HG02938 (cell line): ENCODE data around the gene SLC25A33.
"Not testable (repeated sequence)": the region's sequence is repeated elsewhere in the genome, so short reads cannot be mapped to it uniquely, and the experiment has no call there.

Source experiments
- ATAC-seq: cut with Tn5 transposase; IDR thresholded peaks from one replicate; pipeline ENCODE4 v1.9.1; 2021; ENCODE audit warnings: mild to moderate bottlenecking, moderate library complexity; ENCODE audit not compliant: unreplicated experiment

The SLC25A33 gene

DNA sequence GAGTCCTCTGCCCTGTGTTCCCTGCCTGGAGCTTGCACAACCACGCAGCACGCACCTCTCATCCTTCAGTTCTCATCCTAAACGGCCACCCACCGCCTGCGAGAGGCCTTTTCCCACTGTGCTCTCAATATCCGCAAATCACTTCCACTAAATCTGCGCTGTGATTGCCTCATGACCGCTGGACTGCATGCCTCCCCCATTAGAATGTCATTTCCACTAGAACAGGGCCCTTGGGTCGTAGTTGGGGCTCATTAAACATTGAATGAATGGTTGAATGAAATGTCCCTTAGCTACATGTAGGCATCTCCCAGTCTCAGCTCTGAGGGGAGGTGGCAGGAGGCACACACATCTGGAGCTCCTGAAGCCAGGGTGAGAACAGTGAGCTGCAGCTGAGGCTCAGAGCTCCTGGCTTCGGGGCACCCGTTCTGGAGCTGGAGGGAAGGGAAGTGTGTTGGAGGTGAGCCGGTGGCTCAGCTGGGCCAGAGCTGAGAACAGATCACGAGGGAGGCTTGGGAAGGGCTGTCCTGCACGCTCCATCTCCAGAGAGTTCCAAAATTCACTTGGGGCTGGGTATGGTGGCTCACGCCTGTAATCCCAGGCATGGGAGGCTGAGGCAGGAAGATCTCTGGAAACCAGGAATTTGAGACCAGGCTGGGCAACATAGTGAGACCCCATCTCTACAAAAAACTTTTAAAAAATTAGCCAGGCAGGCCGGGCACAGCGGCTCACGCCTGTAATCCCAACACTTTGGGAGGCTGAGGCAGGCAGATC lies 79.8 kb downstream of the SLC25A33 start:
- ATAC-seq = no peak

DNA sequence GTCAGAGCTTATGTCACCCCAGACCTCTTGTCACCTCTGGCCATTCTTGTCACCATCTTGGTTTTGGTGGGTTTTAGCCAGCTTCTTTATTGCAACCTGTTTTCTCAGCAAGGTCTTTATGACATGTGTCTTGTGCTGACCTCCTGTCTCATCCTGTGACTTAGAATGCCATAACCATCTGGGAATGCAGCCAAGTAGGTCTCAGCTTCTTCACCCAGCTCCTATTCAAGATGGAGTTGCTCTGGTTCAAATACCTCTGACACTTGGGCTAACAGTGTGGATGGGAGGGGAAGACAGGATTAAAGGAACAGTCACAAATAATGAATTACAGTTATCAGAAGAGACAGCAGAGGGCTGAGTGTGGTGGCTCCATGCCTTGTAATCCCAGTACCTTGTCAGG lies 81.8 kb downstream of the SLC25A33 start:
- no peak for ATAC-seq

DNA sequence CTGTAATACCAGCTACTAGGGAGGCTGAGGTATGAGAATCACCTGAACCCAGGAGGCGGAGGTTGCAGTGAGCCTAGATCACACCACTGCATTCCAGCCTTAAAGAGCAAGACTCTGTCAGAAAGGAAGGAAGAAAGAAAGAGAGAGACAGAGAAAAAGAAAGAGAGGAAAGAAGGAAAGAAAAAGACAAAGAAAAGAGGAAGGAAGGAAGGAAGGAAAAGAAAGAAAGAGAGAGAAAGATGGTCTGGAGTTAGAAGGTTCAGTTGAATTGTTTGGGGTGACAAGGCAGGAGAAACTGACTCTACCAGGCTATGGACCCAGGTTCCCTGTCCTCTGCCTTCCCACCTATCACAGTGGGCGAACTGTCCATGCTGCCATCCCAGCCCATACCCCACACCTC lies 84.8 kb downstream of the SLC25A33 start:
- ATAC-seq = no peak

DNA sequence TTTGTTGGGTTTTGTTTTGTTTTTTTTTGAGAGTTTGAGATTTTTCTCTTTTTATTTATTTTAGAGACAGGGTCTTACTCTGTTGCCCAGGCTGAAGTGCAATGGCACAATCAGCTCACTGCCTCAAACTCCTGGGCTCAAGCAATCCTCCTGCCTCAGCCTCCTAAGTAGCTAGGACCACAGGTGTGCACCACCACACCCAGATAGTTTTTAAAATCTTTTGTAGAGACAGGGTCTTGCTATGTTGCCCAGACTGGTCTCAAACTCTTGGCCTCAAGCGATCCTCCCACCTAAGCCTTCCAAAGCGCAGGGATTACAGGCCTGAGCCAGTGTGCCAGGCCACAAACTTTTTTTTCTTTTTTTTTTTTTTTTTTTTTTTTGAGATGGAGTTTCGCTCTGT lies 85.8 kb downstream of the SLC25A33 start:
- ATAC-seq = not testable (repeated sequence)

DNA sequence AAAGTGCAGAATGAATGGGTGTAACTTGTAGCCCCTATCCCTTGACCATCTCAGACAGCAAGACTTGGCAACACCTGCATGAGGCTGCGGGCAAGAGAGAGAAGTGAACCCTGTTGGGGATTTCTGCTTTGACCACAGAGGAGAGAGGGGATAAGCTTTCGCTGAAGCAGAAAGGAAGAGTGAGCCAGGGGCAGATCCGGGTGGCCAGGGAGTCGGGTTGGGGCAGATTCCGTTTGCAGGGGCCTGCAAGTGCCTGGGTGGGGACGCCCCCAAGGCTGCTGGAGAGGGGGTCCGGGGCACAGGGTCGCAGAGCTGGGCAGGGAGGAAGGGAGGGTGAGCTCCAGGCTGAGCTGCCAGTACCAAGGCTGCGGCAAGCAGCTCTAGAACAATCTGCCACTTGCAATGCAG lies 86.9 kb downstream of the SLC25A33 start:
- peak; percentile 53 for ATAC-seq

DNA sequence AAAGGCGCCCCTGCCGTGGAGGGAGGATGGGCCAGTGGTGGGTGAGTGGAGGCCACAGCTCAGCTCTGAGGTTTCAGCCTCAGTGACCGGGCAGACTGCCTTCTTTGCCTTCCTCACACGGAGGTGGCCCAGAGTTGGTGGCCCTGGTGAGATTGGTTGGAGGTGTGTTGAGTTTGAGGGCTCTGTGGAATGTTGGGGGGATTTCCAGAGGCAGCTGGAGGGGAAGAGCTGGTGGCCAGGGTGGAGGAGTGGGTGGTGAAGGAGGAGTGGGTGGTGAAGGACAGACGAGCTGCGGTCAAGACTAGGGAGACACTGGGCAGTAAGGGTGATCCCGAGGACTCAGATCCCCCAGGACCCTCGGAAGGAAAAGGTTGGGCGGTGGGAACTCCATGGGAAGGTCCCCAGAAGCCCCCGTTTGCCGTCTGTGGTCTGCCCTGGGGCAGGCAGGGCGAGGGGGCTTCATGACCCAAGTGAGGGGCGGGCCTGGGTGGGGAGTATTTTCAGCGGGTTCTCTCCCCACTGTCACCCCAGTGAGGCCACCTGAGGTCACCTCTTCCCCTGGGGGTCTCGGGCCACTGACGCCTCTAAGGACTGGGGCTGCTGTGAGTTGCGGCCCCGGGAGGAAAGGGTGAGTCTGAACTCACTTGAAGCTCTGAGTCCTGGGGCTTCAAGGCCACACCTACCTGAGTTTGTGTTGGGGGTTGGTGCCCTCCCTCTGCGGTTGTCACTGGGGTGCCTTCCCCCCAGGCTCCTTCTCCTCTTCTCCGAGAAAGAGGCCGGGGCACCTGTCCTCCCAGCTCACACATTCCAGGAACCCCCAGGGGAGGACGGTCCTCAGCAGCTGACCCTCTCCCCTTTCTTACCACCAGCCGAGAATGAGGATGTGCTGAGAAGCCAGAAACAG lies 89.5 kb downstream of the SLC25A33 start:
- ATAC-seq = no peak

DNA sequence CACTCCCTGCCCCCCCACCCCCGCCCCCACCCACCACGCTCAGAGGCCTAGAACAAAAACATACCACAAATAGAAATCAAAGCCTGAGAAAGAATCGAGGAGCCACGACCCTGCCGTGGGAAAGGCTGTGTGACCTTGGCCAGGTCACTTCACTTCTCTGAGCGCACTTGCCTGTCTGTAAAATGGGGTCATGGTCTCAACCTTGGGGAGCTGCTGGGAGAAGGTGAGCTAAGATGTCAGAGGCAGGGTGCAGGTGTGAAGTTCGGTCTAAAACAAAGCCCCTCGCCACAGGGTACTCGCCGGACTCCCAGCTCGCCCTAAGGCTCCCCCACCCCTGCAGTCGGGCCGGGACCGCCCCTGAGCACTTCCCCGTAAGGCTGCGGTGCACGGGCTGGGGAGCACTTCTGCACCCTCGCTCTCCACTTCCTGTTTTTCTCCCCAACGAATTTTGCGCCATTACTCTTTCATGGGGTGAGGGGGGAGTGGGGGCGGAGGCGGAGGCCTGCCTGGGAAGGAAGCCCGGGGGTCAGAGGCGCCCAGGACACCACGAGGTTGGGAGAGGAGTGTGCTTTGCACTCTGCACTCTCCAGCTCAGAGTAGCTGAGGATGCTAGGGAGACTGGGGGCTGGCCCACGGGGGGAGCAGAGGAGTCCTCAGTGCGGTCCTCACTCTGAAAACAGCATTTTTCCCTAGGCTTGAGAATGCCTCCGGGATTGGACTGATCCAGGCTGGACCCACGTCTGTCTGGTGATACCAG lies 90.4 kb downstream of the SLC25A33 start:
- ATAC-seq = no peak

DNA sequence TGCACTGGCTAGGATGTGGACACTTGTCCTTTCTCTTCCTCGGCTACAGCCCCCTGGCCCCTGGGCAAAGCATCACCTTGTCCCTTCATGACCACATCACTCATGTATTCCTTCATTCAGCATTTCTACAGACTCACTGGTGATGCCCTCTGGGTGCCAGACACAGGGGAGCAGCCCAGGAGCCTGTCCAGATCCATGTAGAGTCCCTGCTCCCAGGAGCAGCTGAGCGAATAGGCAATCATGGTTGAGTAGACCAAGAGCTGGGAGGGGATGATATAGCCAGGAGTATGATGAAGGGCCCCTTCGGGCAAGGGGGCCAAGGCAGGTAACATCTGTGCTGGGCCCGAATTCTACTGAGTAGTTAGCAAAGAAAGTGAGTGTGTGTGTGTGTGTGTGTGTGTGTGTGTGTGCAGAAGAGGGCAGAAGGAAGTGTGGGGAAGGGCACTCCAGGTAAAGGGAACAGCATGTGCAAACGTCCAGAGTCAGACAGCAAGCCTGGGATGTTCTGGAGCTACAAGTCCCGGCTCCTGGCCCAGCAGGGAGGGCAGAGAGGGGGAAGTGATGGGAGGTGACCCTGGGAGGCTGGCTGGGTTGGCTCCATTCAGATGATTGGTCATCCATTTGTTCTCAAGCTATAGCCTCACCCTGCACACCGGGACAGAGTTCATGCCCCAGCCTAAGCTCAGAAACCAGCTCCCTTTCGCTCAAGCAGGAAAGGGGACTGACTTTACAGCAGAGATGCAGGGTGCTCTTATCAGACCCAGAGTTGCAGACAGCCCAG lies 91.3 kb downstream of the SLC25A33 start:
- no peak for ATAC-seq

DNA sequence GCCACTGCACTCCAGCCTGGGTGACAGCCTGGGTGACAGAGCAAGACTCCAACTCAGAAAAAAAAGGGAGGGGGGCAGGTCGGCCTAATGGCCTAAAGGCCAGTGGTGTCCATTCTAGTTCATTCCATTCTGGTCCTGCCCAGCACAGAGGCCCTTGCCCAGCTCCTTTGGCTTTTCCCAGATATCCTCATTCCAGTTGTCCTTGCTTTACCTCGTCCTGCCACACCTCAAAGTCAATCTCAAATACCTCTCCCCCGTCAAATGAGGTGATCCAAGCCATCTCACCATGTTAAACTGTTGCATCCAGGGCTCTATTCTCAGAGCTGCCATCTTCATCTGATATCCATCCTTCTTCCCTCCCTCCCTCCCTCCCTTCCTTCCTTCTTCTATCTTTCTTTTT lies 92.3 kb downstream of the SLC25A33 start:
- ATAC-seq = no peak

DNA sequence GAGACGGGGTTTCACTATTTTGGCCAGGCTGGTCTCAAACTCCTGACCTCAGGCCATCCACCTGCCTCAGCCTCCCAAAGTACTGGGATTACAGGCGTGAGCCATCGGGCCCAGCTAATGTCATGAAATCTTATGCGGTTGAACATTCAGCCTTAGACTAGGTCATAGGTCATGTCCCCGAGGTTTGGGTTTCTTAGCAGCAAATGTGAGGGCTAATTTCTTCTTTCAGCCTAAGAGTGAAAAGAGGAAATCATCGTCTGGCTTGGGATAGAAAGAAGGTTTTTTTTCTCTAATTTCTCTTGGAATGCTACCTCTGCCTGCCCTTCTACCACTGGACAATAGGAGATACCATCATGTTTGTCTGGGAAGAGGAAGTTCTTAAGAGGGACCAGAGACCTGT lies 94.2 kb downstream of the SLC25A33 start:
- ATAC-seq = no peak

DNA sequence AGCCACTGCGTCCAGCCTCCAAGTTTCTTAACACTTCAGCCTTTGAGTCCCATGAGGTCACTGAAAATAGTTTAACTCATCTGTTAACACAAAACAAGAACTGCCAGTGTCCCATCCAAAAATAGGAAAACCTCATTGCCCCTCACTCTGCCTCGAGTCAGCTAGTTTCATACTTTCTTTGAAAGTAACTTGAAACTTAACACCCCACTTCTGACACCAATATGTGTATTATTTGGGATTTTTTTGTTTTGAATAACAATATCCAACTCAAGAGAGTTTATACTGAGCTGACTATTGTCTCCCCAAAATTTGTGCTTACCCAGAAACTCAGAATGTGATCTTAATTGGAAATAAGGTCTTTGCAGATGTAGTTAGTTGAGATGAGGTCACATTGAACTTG lies 95.3 kb downstream of the SLC25A33 start:
- no peak for ATAC-seq
